Right renal pelvis (tissue), 4 donors: ENCODE results near the gene SAP25. TPM values are rescaled to one million over a fixed set of nuclear protein-coding genes. Genes with fewer than 3 reads are reported as not detected.
A peak's percentile ranks its signal among the peaks of the same experiment; 100 is the strongest.

Experiments used
- DNase-seq, 4 donors: peaks; one replicate each; pipeline ENCODE4 v3.0.0-alpha.2; 2013; ENCODE audit warnings: low read depth in 4 of 4, low spot score in 3 of 4, missing footprints in 1 of 4
- polyA plus RNA-seq, 4 donors: library from polyadenylated mRNA; unstranded; fragments of 120-200 nt; gene quantifications; one replicate each; pipeline ENCODE4 v1.2.1, GENCODE V29; 2013; ENCODE audit not compliant: insufficient read length in 4 of 4

SAP25 gene
- polyA plus RNA-seq, 4 donors = 2.7 to 9.4 (median 4.2) TPM

- DNase-seq = no peak
Measured at GRCh38 chr7:100598425-100598824, 24.7 kb upstream of the SAP25 start.

GRCh38 chr7:100595188-100595587, 21.5 kb upstream of the SAP25 start:
- no peak for DNase-seq

- DNase-seq = no peak
Measured at GRCh38 chr7:100591596-100591995, 17.9 kb upstream of the SAP25 start.

GRCh38 chr7:100590077-100590737, 16.5 kb upstream of the SAP25 start:
- DNase-seq = no peak

GRCh38 chr7:100589341-100589947, 15.7 kb upstream of the SAP25 start:
- no peak for DNase-seq

DNA sequence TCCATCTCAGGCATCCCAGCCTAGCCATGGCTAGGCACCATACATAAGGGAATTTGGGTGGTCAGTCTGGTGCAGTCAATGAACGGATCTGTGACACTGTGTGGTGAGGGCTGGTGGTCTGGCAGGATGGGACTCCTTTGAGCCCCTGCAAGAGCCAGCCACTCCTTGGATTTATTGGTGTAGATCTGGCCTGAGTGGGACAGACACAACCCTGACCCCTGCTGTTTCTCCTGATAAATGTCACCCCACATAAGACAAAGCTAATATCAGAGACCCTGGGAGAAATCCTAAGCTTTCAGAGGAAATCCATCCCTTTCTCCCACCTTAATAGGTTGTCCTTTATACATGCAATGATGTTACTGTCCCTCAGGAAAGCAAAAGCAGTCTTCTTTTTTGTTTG, 14.7 kb upstream of the SAP25 start:
- no peak for DNase-seq

- DNase-seq = peak; percentile 98 to 100 (median 99)
Measured at GRCh38 chr7:100586266-100587025, 12.7 kb upstream of the SAP25 start, which contains the start of gene FBXO24. Gene FBXO24 (plus strand): TSS chr7:100586328. CDS start chr7:100586626, 298 bp downstream.

- no peak for DNase-seq
Measured at GRCh38 chr7:100585511-100586265, 12.0 kb upstream of the SAP25 start, which contains the start of gene LRCH4. Gene LRCH4 (minus strand): TSS chr7:100586129. CDS start chr7:100586100, 29 bp downstream.

GRCh38 chr7:100584683-100585510, 11.2 kb upstream of the SAP25 start:
- no peak for DNase-seq

DNA sequence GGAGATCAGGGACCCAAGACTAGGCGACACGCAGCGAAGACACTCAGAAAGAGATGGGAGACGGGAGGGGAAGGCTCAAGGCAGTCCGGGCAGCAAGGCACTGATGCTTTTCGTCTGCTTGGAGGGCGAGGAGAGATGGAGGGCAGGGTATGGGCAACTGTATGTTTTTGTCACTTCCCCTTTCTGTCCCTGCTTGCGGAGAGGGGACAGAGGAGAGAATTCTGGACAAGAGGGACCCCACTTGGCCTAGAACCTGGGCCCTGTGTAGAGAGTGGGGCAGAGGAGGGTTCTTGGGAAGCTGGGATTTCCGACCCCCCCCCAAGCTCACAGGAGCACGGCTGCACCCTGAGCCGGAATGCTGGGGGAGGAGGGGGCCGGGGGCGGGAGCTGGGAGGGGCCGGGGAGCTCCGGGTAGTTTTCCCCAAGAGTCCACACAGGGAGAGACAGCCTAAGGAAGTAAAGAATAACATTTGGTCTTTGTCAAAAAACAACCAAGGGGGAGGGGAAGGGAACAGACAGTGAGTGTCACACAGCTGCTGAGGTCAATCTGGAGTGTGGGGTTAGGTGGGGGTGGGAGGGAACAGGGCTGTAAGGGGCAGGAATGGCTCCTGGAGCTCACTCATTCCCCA, 10.5 kb upstream of the SAP25 start:
- DNase-seq = no peak

- no peak for DNase-seq
Measured at GRCh38 chr7:100583132-100584053, 9.7 kb upstream of the SAP25 start.

DNA sequence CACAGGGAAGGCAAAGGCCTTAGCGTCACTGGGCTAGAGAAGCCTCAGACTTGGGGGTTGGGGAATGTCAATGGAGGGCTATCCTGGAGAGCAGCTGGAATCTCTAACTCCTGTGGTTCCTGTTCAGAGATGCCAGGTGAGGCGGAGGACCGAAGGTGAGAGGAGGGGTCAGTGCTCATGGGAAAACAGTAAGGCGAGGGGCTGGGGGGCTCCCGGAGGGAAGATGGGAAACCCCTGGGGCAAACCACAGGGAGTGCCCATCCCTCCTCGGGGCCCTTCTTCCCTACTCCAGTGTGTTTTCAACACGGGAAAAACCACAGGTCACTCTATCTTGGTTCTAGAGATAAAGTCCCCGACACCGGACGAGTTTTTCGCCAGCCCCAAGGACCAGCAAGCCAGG, 8.9 kb upstream of the SAP25 start:
- DNase-seq = no peak

- DNase-seq = no peak
Measured at GRCh38 chr7:100582041-100582579, 8.4 kb upstream of the SAP25 start.

DNA sequence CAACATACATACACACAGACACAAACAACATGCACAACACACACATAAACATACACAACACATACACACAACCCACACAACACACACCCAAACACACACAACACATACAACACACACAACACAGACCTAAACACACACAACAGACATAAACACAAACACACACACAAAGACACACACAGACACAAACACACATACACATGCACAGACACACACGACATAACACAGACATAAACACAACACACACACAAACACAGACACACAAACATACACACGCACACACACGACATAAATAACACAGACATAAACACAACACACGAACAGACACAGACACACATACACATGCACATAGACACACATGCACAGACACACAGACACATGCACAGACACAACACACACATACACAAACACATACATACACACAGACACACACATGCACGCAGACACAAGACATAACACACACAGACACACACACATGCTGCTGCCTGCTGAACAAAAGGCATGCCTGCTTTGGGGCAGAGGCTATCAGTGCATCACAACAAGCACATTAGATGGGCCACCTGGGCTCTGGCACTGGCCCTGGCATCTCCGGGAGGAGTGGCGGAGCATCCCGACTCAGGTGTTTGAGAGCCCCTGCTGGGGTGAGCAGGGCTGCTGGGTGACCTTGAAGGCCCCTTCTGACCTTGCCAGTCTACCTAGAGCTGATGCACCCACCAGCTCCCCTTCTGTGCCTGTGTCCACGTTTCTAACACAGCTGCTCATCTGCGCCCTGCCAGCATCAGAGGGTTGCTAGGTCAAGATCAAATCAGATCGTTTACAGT, 7.0 kb upstream of the SAP25 start:
- DNase-seq = no peak

GRCh38 chr7:100578246-100579183, 4.8 kb upstream of the SAP25 start:
- no peak for DNase-seq

DNA sequence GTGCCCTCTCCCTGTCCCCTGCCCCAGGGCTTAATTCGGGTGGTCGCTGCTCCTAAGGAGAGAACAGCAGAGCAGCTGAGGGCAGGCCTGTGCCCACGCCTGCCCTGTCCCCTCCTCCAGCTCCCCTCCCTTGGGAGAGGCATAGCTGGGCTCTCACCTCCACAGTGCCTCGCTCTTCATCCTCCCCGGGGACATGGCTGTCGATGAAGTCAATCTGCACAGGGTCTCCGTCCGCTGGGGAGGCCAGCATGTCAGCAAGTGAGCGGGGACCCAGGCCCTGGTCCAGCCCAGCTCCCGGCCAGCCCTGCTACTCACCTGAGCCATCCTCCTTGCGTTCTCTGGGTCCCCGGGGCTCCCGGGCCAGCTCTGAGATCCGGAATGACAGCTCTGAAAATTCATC, 3.8 kb upstream of the SAP25 start:
- no peak for DNase-seq
